MCF 10A (cell line): Measurements from ENCODE around the gene CAMLG. TPM values are rescaled to one million over a fixed set of nuclear protein-coding genes. Genes with fewer than 3 reads are reported as not detected.
A peak's percentile ranks its signal among the peaks of the same experiment; 100 is the strongest.
"Not testable (repeated sequence)": the region's sequence is repeated elsewhere in the genome, so short reads cannot be mapped to it uniquely, and the experiment has no call there.

Source experiments
- BruUV-seq: library from RNA; stranded (reverse); fragments of 400-500 nt; replicated peaks from 2 replicates; lab custom pipeline; 2021; lab: Mats Ljungman, UMichigan
- CTCF ChIA-PET: fragments of 300-600 bp; sonication (Branson Sonifier 250); formaldehyde crosslinking; extraction: SDS; loops from one replicate; lab custom pipeline; 2021; ENCODE audit warnings: antibody characterized with exemption, inconsistent platforms; lab: Yijun Ruan, JAX
- POLR2A ChIA-PET: fragments of 300-600, 350-650 bp; sonication (Branson Sonifier 250); formaldehyde crosslinking; extraction: SDS; loops from one replicate; lab custom pipeline; 2020; ENCODE audit warnings: antibody characterized with exemption, inconsistent platforms; lab: Yijun Ruan, JAX
- DNase-seq: peaks from one replicate; pipeline ENCODE4 v3.0.0-alpha.2; 2018; ENCODE audit not compliant: unreplicated experiment
- H3K27ac Mint-ChIP-seq: one replicate; pipeline ENCODE4 v1.8.0; 2022; ENCODE audit warnings: mild to moderate bottlenecking, low read depth, mixed read lengths; ENCODE audit not compliant: unreplicated experiment
- H3K27me3 Mint-ChIP-seq: one replicate; pipeline ENCODE4 v1.8.0; 2022; ENCODE audit warnings: mixed read lengths; ENCODE audit not compliant: insufficient read depth, unreplicated experiment
- H3K36me3 Mint-ChIP-seq: one replicate; pipeline ENCODE4 v1.8.0; 2022; ENCODE audit warnings: mild to moderate bottlenecking, moderate library complexity, mixed read lengths; ENCODE audit not compliant: insufficient read depth, unreplicated experiment
- H3K4me1 Mint-ChIP-seq: one replicate; pipeline ENCODE4 v1.8.0; 2022; ENCODE audit warnings: mixed read lengths; ENCODE audit not compliant: insufficient read depth, unreplicated experiment
- H3K4me3 Mint-ChIP-seq: one replicate; pipeline ENCODE4 v1.8.0; 2022; ENCODE audit warnings: mild to moderate bottlenecking, moderate library complexity, mixed read lengths; ENCODE audit not compliant: unreplicated experiment
- H3K9me3 Mint-ChIP-seq: one replicate; pipeline ENCODE4 v1.8.0; 2022; ENCODE audit warnings: mixed read lengths; ENCODE audit not compliant: unreplicated experiment
- intact Hi-C: fragments of 100-400 bp; cut with micrococcal nuclease; formaldehyde crosslinking; loops from 2 replicates; pipeline ENCODE4 v1.14.1; 2022
- total RNA-seq: library from RNA; stranded (reverse); gene quantifications from 2 replicates; pipeline ENCODE4 v1.2.3, GENCODE V29; 2022
- TF ChIP-seq, protein P1 (sequence below): fragments of 200-600 bp; IDR thresholded peaks from one replicate; pipeline ENCODE4 v1.8.0; 2022; ENCODE audit warnings: antibody characterized with exemption, mild to moderate bottlenecking; ENCODE audit not compliant: unreplicated experiment

Gene CAMLG
- total RNA-seq, 1 experiment from 2014 or later = 41.8 TPM

GRCh38 chr5:134758176-134758503, 19.8 kb downstream of the CAMLG start:
- no peaks in the 10 kb centered on the region for H3K9me3 Mint-ChIP-seq
- BruUV-seq = no TSS peak
- POLR2A ChIA-PET = interaction anchor here (0.6 to 10.3 kb wide), 15 partner anchors 9 to 532 kb away, joined by 3 to 156 read pairs (median 4); partner anchors contain the start of genes C5orf24, CAMLG, PCBD2 and PPP2CA
- CTCF ChIA-PET = interaction anchor here (0.7 to 6.3 kb wide), 18 partner anchors 9 to 387 kb away, joined by 3 to 71 read pairs (median 4); partner anchors contain the start of genes CAMLG and PCBD2
- TF ChIP-seq, protein P1, sequence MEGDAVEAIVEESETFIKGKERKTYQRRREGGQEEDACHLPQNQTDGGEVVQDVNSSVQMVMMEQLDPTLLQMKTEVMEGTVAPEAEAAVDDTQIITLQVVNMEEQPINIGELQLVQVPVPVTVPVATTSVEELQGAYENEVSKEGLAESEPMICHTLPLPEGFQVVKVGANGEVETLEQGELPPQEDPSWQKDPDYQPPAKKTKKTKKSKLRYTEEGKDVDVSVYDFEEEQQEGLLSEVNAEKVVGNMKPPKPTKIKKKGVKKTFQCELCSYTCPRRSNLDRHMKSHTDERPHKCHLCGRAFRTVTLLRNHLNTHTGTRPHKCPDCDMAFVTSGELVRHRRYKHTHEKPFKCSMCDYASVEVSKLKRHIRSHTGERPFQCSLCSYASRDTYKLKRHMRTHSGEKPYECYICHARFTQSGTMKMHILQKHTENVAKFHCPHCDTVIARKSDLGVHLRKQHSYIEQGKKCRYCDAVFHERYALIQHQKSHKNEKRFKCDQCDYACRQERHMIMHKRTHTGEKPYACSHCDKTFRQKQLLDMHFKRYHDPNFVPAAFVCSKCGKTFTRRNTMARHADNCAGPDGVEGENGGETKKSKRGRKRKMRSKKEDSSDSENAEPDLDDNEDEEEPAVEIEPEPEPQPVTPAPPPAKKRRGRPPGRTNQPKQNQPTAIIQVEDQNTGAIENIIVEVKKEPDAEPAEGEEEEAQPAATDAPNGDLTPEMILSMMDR = no peak
- DNase-seq = no peak
- H3K27ac Mint-ChIP-seq = peak overlapping the region; percentile 95
- H3K4me1 Mint-ChIP-seq = peaks cover 19% of the 10 kb centered on the region
- H3K27me3 Mint-ChIP-seq = no peaks in the 10 kb centered on the region
- intact Hi-C loops = loop anchor here (1.0 kb wide), 1 partner anchor 20 kb away; the partner anchor contains the start of gene CAMLG
- H3K36me3 Mint-ChIP-seq = peaks cover 7% of the 10 kb centered on the region
- peak overlapping the region; percentile 100 for H3K4me3 Mint-ChIP-seq

- ChIA-PET POLR2A (interaction anchor here (0.6 to 10.3 kb wide), 21 partner anchors 10 to 533 kb away, joined by 3 to 156 read pairs (median 4); partner anchors contain the start of genes C5orf24, CAMLG, PCBD2 and PPP2CA), CTCF (interaction anchor here (0.6 to 6.3 kb wide), 17 partner anchors 10 to 388 kb away, joined by 3 to 71 read pairs (median 4); partner anchors contain the start of gene CAMLG)
- Mint-ChIP-seq H3K9me3 (no peaks in the 10 kb centered on the region), H3K27ac (peak within 1 kb of the TSS; percentile 95), H3K4me1 (peaks cover 19% of the 10 kb centered on the region), H3K27me3 (no peaks in the 10 kb centered on the region), H3K36me3 (peaks cover 12% of the 10 kb centered on the region), H3K4me3 (peak within 1 kb of the TSS; percentile 100)
- no TSS peak for BruUV-seq
- intact Hi-C loops = loop anchor here (1.0 kb wide), 1 partner anchor 20 kb away; the partner anchor contains the start of gene CAMLG
- TF ChIP-seq, protein P1 = peak; percentile 91
- DNase-seq = peak; percentile 98
Observed at GRCh38 chr5:134758504-134759341, 20.4 kb downstream of the CAMLG start, which contains the start of gene DDX46. DDX46 (plus strand) TSS chr5:134758779; CDS start chr5:134758939, 160 bp downstream.

DNA sequence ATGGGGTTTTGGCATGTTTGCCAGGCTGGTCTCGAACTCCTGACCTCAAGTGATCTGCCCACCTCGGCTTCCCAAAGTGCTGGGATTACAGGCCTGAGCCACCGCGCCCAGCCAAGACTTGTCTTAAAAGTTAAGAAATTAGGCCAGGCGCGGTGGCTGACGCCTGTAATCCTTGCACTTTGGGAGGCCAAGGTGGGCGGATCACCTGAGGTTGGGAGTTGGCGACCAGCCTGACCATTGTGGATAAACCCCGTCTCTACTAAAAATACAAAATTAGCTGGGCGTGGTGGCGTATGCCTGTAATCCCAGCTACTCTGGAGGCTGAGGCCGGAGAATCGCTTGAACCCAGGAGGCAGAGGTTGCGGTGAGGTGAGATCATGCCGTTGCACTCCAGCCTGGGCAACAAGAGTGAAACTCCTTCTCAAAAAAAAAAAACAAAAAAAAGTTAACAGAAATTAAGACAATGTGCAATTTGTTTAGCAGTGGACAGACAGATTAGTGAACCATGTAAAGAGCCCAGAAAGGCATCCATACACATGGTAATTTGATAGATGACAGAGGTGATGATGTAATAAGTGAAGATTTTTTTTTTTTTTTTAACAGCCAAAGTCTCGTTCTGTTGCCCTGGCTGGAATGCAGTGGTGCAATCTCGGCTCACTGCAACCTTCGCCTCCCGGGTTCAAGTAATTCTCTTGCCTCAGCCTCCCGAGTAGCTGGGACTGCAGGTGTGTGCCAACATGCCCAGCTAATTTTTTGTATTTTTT, 29.4 kb downstream of the CAMLG start:
- Mint-ChIP-seq H3K4me1 (peaks cover 11% of the 10 kb centered on the region), H3K36me3 (peaks cover 97% of the 10 kb centered on the region)
- H3K9me3 Mint-ChIP-seq, H3K4me3 Mint-ChIP-seq, H3K27me3 Mint-ChIP-seq, intact Hi-C loops, DNase-seq, H3K27ac Mint-ChIP-seq, BruUV-seq: not testable (repeated sequence)
- CTCF ChIA-PET = interaction anchor here (0.7 to 1.1 kb wide), 2 partner anchors 33 to 84 kb away, joined by 3 read pairs; no protein-coding TSS in a partner anchor
- POLR2A ChIA-PET = interaction anchor here (0.6 to 1.1 kb wide), 2 partner anchors 21 to 763 kb away, joined by 3 read pairs; partner anchors contain the start of gene VDAC1

DNA sequence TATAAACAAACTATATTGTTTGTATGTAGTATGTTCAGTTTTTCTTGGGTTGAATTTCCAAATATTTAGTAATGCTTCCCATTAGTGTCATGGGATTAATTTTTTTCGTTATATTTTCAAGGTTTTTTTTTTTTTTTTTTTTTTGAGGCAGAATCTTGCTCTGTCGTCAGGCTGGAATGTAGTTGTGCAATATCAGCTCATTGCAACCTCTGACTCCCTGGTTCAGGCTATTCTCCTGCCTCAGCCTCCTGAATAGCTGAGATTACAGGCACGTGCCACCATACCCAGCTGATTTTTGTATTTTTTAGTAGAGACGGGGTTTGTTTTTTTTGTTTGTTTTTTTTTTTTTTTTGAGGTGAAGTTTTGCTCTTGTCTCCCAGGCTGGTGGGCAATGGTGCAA, 30.9 kb downstream of the CAMLG start:
- ChIA-PET POLR2A (interaction anchor here (0.6 kb wide), 1 partner anchor 67 kb away, joined by 3 read pairs; no protein-coding TSS in a partner anchor), CTCF (interaction anchor here (0.7 kb wide), 1 partner anchor 13 kb away, joined by 4 read pairs; no protein-coding TSS in a partner anchor)
- no peak overlapping the region for H3K27ac Mint-ChIP-seq
- no peak overlapping the region for H3K4me3 Mint-ChIP-seq
- no TSS peak for BruUV-seq
- H3K27me3 Mint-ChIP-seq = no peaks in the 10 kb centered on the region
- no peaks in the 10 kb centered on the region for H3K9me3 Mint-ChIP-seq
- H3K36me3 Mint-ChIP-seq = peaks cover 100% of the 10 kb centered on the region
- TF ChIP-seq, protein P1 = no peak
- intact Hi-C loops = no loop called here
- peak; percentile 60 for DNase-seq
- peaks cover 11% of the 10 kb centered on the region for H3K4me1 Mint-ChIP-seq
